H1 (cell line): ENCODE results near the gene KIF26B. TPM values are rescaled to one million over a fixed set of nuclear protein-coding genes. Genes with fewer than 3 reads are reported as not detected.

ENCODE experiments used
- ATF2 ChIP-seq: IDR thresholded peaks from 2 replicates; pipeline ENCODE4 v1.6.1; 2012; ENCODE audit warnings: low read length, inconsistent platforms
- BRCA1 ChIP-seq: IDR thresholded peaks from 2 replicates; pipeline ENCODE4 v1.6.1; 2012; ENCODE audit warnings: low read depth, low read length, improper control_type of control experiment
- CEBPB ChIP-seq: IDR thresholded peaks from 2 replicates; pipeline ENCODE4 v1.6.1; 2012; ENCODE audit warnings: low read depth, low read length
- CHD7 ChIP-seq: fragments of 300-600 bp; sonication (generic); IDR thresholded peaks from 2 replicates; pipeline ENCODE4 v1.7.1; 2012; ENCODE audit warnings: low read length, moderate library complexity, mild to moderate bottlenecking, inconsistent platforms; ENCODE audit not compliant: insufficient replicate concordance
- CTCF ChIP-seq, 3 experiments: IDR thresholded peaks; 1 replicate in 2 of 3; 2 replicates in 1 of 3; pipeline versions ENCODE4 v1.5.1 to v1.6.1; 2011; ENCODE audit warnings: low read length in 3 of 3, mild to moderate bottlenecking in 3 of 3, inconsistent platforms in 2 of 3, low read depth in 1 of 3, moderate library complexity in 1 of 3; ENCODE audit not compliant: insufficient read depth in 1 of 3; ENCODE audit errors: control extremely low read depth in 1 of 3
- FOSL1 ChIP-seq: IDR thresholded peaks from 2 replicates; pipeline ENCODE4 v1.6.1; 2011; ENCODE audit warnings: mild to moderate bottlenecking, low read depth, low read length, moderate library complexity; ENCODE audit not compliant: insufficient read depth
- KDM5A ChIP-seq: fragments of 200-600 bp; IDR thresholded peaks from 2 replicates; pipeline ENCODE4 v1.7.1; 2012; ENCODE audit warnings: mild to moderate bottlenecking, low read length, inconsistent platforms, mixed read lengths
- SIRT6 ChIP-seq: IDR thresholded peaks from one replicate; pipeline ENCODE4 v1.7.1; 2012; ENCODE audit warnings: low read length, inconsistent platforms
- polyA plus RNA-seq, 7 experiments: library from polyadenylated mRNA; depleted of rRNA in 3 of 7; stranded (reverse) in 5 of 7; unstranded in 2 of 7; fragments of >200 nt in 5 of 7; fragments of 200-250 nt in 2 of 7; gene quantifications; 1 replicate in 5 of 7; 2 replicates in 1 of 7; 4 replicates in 1 of 7; pipeline versions ENCODE4 v1.2.1 to v1.2.3, GENCODE V29; 2011 to 2013; ENCODE audit warnings: missing spikeins in 2 of 7, mixed read lengths in 2 of 7
- total RNA-seq: library from RNA; stranded (reverse); fragmentation: NEBNext Ultra II Directional; extraction: Animal tissue kit (Norgen Biotek cat#: 25700); gene quantifications from 2 replicates; pipeline ENCODE4 v1.2.1, GENCODE V29; 2021

The KIF26B gene
- total and polyA plus RNA-seq, 2 of the 8 experiments (the other 6 are each of a cell fraction or from before 2014, with no cell fraction given): 0.06 to 0.28 TPM

GRCh38 chr1:245116751-245117150 is 38.0 kb upstream of the KIF26B start (continued):
- no peak for TF ChIP-seq CHD7
- no peak for TF ChIP-seq CTCF (IDR thresholded peaks at IDR 0.05; ENCODE audit: control extremely low read depth in 1 of 3, insufficient read depth in 1 of 3, low read depth in 1 of 3, low read length in 3 of 3)
- no peak for TF ChIP-seq KDM5A
- no peak for TF ChIP-seq BRCA1
- TF ChIP-seq SIRT6: no peak
- no peak for TF ChIP-seq CEBPB
- no peak for TF ChIP-seq FOSL1
- TF ChIP-seq ATF2: no peak
